Measurements from ENCODE around the gene OBI1. TPM values are rescaled to one million over a fixed set of nuclear protein-coding genes. Genes with fewer than 3 reads are reported as not detected.

OBI1 gene
- polyA plus RNA-seq, 3 donors, result 2.0 to 4.8 (median 4.0) TPM

GRCh38 chr13:78596736-78597601 is 62.0 kb downstream of the OBI1 start:
- 7 to 9% (median 8%) methylated on average over 50 of the region's 50 CpGs for WGBS, 3 donors
- H3K27ac ChIP-seq (ENCODE audit: low read depth, low read length), result no peak overlapping the region

- 4 to 5% (median 4%) methylated on average over 22 of the region's 22 CpGs for WGBS, 3 donors
Measured at GRCh38 chr13:78596399-78596735, 62.6 kb downstream of the OBI1 start.

GRCh38 chr13:78595495-78596398 is 63.2 kb downstream of the OBI1 start:
- H3K27ac ChIP-seq (ENCODE audit: low read depth, low read length), result no peak overlapping the region
- 4 to 6% (median 5%) methylated on average over 65 of the region's 65 CpGs for WGBS, 3 donors

More at GRCh38 chr13:78596399-78596735, 62.6 kb downstream of the OBI1 start:
- H3K27ac ChIP-seq (ENCODE audit: low read depth, low read length), result no peak overlapping the region

- H3K27ac ChIP-seq (ENCODE audit: low read depth, low read length), result no peak overlapping the region
- WGBS, 3 donors, result 7 to 12% (median 11%) methylated on average over 8 of the region's 8 CpGs
Measured at GRCh38 chr13:78594456-78594975, 64.4 kb downstream of the OBI1 start.

DNA sequence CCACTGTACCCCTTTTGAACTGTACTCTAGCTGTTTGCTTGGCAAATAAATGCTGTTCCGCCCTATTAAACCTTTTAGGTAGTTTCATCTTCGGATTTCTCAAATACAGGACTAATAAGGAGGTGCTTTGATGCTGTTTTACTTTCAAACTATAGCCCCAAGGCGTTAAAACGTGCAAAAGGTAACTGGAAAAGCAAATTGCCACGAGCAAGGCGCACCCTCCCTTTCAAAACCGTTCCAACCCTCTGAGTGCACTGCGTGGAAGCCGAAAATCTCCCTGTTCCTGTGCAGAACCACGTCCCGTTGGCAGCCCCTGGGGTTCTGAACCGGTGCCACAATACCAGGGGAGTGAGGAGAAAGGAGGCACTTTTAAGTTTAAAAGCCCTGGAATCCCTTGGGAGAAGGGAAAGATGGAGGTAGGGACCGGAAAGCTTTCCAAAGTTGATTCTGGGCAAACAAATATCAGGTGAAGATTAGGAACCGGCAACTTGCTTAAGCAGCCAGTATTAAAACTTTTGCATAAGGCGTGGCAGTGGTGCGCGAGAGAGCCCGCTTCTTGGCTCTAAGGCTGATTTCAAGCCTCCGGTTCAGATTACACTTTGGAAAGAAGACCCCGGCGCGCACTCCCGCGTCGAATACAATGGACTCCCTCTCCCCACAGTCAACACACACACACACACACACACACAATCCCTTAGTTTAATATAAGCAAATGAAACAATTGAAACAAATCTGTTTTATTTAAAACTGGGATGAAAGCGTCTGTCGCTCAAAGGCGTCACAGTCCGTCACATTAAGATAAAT is 65.1 kb downstream of the OBI1 start:
- WGBS, 3 donors, result 8 to 11% (median 10%) methylated on average over 29 of the region's 29 CpGs
- no peak overlapping the region for H3K27ac ChIP-seq (ENCODE audit: low read depth, low read length)

- no peak overlapping the region for H3K27ac ChIP-seq (ENCODE audit: low read depth, low read length)
- WGBS, 3 donors, result 9 to 15% (median 12%) methylated on average over 13 of the region's 13 CpGs
Measured at GRCh38 chr13:78593129-78593528, 65.8 kb downstream of the OBI1 start.

DNA sequence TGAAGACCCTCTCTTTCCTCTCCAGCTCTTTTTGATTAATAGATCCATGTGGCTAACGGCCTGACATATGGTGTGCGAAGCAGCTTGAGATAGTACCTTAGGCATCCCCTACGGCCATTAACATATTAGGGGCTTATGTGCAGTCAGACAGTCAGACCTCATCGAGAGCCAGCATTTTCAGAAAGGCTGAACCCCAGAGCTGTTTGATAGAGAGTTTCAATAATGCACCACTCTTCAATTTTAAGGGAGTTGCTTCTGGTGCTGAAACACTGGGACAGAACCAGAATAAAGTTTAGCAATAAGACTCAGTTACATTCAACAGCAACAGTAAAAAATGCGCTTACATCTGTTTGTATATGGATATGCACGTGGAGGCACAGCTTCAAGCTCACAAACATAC is 66.4 kb downstream of the OBI1 start:
- H3K27ac ChIP-seq (ENCODE audit: low read depth, low read length), result no peak overlapping the region
- 9 to 14% (median 14%) methylated on average over 6 of the region's 6 CpGs for WGBS, 3 donors

- whole genome bisulfite sequencing, 3 donors, result 4 to 7% (median 4%) methylated on average over 7 of the region's 7 CpGs
- no peak overlapping the region for H3K27ac ChIP-seq (ENCODE audit: low read depth, low read length)
Measured at GRCh38 chr13:78589206-78589605, 69.7 kb downstream of the OBI1 start.

GRCh38 chr13:78587395-78587794 is 71.6 kb downstream of the OBI1 start:
- WGBS, 3 donors, result 11 to 15% (median 14%) methylated on average over 18 of the region's 18 CpGs
- H3K27ac ChIP-seq (ENCODE audit: low read depth, low read length), result no peak overlapping the region

DNA sequence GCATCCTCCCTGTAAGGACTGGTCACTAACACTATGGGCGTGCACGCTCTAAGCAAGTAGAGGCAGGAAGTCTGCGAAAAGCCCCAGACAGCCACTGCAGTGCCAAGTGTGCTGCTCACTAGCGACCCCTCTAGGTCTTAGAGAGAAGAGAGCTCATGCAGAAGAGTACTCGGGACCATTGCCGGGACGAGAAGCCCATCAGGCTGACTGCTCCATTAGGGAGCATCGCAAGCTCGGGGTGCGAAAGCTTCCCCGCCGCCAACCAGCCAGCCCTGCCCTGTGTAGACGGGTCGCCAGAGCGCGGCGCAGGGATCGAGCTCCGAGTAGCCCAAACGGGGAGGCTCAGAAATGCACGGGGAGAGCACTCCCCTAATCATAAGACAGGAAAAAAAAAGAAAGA is 72.2 kb downstream of the OBI1 start:
- WGBS, 3 donors, result 6 to 10% (median 10%) methylated on average over 21 of the region's 21 CpGs
- H3K27ac ChIP-seq (ENCODE audit: low read depth, low read length), result no peak overlapping the region

DNA sequence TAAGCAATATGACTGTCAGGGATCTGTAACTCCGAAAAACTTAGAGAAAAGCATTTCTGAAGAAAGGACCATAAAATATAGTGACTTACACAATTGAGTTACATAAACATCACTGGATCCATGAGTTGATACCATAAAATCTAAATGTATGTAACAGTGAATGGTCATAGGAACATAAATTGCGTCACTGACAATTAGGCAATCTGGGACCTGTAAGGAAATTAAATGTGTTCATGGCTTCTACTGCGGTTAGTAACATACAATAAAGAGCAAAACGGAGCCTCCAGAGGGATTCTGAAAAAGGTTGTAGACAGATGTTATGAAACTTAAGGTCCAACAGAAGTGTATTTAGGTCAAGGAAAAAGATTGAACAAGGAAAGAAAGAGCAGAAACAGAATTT is 82.7 kb downstream of the OBI1 start:
- H3K27ac ChIP-seq (ENCODE audit: low read depth, low read length), result no peak overlapping the region
- 74 to 87% (median 81%) methylated on average over 4 of the region's 4 CpGs for WGBS, 3 donors

GRCh38 chr13:78572459-78572858 is 86.5 kb downstream of the OBI1 start:
- WGBS, 3 donors, result 53 to 77% (median 73%) methylated on average over 5 of the region's 5 CpGs
- H3K27ac ChIP-seq (ENCODE audit: low read depth, low read length), result no peak overlapping the region

DNA sequence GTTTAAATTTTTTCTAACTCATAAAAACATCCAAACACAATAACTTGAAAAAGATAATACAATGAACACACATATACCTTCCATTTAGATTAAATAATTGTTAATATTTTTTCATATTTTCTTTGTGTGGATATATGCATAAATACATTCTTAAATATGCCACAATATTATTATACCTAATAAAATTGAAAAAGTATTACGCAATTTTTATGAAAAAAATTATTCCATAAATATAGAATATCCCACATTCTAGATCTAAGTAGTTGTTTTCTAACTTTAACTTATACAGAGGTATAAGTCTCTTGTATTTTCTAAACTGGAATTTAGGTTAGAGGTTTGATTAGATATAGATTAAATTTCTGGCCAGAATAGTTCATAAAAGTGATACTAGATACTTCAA is 89.9 kb downstream of the OBI1 start:
- 90 to 97% (median 90%) methylated on average over 1 of the region's 1 CpG for WGBS, 3 donors
- H3K27ac ChIP-seq (ENCODE audit: low read depth, low read length), result no peak overlapping the region

DNA sequence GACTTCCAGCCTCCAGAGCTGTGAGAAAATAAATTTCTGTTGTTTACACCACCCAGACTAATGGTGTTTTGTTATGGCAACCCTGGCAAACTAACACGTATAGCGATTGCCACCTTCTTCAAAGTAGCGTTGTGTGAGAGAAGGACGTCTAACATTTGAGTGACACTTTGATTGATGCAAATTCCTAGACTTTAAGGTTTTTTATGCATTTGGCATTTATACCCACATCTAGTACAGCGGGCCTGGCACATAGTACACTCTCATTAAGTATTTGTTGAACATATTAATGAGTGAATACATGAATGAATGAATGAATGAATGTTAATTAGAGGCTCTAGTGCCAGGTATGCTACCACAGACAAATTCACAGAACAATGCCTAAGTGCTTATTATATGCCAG is 92.3 kb downstream of the OBI1 start:
- no peak overlapping the region for H3K27ac ChIP-seq (ENCODE audit: low read depth, low read length)
- WGBS, 3 donors, result 75 to 86% (median 81%) methylated on average over 5 of the region's 5 CpGs

Other genes with a start within 250 kb of the OBI1 start
- gene POU4F1, start 55.6 kb downstream of the OBI1 start, polyA plus RNA-seq, result under 1 TPM in 1 of 3 donors, not detected in 2; 0.01 TPM